Measurements from ENCODE around the gene NRARP.
"Not testable (repeated sequence)": the region's sequence is repeated elsewhere in the genome, so short reads cannot be mapped to it uniquely, and the experiment has no call there.

NRARP gene

DNA sequence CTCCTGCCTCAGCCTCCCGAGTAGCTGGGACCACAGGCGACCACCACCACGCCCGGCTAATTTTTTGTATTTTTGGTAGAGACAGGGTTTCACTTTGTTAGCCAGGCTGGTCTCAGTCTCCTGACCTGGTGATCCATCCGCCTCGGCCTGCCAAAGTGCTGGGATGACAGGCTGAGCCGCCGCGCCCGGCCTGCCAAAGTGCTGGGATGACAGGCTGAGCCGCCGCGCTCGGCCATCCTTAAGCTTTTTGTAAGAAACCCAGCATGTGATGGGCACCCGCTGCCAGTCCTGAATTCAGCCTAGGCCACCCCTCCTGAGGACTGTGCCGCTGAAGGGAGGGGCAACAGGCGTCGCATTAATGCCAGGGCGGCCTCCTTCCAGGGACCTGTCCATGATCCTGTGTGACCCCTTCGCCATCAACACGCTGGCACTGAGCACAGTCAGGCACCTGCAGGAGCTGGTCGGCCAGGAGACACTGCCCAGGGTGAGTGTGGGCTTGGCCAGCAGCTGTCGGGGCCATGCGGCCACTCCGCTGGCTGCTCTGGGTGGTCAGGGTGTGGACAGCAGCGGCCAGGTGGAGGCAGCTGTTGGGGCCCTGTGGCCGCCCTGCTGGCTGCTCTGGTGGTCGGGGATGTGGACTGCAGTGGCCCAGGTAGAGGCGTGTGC is 36.4 kb downstream of the NRARP start:
- no peak for DNase-seq (ENCODE audit: low read depth in 2 of 3, low spot score in 1 of 3)

DNA sequence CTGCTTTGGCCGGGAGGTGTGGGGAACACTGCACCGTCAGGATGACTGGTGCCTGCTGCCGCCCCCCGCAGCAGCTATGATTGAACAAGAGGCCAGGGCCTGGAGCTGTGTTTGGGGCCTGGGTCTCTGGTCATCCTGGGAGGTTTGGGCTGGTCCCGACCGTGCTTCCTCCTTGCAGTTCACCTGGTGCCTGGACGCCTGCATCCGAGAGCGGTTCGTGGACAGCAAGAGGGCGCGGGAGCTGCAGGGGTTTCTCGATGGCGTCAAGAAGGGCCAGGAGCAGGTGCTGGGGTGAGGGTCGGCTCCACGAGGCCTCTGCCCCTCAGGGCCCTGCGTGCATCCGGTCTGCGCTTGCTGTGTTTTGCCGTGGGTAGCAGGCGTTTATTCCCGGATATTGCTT is 38.0 kb downstream of the NRARP start:
- DNase-seq (ENCODE audit: low read depth in 2 of 3, low spot score in 1 of 3), result no peak

DNA sequence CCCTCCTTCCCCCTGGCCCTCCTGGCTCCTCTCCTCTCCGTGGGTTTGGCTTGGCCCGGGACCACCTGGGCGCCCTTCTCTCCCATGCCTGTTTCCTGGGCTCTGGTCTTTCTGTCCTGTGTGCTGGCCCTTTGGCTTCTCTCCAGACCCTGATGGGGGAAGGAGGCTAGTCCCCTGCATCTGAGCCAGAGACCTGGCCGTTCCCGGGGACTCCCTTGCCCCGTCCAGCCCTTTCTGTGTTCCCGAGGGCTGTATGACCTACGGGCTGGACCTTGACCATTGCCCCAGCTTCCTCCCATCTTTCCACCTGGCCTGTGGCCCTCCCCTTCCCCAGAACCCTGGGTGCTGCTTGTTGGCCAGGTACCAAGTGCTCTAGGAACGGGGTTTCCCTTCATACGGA is 38.6 kb downstream of the NRARP start:
- no peak for DNase-seq (ENCODE audit: low read depth in 2 of 3, low spot score in 1 of 3)

DNA sequence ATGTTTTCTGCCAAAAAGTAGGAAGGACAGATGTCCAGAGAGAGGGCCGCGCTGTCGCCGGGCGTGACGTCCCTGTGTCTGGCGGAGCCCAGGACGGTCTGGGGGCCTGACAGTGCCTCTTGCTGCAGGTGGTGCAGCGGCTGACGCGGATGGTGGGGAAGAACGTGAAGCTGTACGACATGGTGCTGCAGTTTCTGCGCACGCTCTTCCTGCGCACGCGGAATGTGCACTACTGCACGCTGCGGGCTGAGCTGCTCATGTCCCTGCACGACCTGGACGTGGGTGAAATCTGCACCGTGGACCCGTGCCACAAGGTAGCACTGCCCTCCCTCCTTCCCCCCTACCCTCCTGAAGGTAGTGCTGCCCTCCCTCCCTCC is 39.2 kb downstream of the NRARP start:
- DNase-seq (ENCODE audit: low read depth in 2 of 3, low spot score in 1 of 3), result no peak

DNA sequence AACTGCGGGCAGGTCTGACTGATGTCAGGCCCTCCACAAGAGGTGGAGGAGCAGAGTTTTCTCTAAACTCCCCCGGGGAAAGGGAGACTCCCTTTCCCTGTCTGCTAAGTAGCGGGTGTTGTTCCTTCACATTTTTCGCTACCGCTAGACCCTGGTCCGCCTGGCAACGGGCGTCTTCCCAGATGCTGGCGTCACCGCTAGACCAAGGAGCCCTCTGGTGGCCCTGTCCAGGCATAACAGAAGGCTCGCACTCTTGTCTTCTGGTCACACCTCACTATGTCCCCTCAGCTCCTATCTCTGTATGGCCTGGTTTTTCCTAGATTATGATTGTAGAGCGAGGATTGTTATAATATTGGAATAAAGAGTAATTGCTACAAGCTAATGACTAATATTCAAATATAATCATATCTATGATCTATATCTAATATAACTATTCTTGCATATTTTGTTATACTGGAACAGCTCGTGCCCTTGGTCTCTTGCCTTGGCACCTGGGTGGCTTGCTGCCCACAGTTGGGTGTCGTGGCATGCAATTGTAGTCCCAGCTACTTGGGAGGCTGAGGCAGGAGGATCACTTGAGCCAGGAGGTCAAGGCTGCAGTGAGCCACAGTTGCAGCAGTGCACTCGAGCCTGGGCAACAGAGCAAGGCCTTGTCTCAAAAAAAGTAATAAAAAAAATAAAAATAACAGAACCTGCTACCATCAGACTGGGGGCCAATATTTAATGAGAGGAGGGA is 39.7 kb downstream of the NRARP start:
- DNase-seq (ENCODE audit: low read depth in 2 of 3, low spot score in 1 of 3), result not testable (repeated sequence)

DNA sequence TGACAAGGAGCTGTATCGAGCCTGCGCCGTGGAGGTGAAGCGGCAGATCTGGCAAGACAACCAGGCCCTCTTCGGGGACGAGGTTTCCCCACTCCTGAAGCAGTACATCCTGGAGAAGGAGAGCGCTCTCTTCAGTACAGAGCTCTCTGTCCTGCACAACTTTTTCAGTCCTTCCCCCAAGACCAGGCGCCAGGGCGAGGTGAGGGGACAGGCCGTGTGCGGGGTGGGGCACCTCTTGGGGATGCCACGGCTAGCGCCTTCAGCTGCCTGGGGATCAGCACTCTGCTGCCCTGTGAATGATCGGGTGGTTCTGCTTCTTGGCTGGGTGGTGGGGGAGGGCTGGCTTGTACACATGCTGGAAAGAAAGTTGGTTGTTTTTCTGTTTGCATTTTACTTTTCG is 45.2 kb downstream of the NRARP start:
- DNase-seq (ENCODE audit: low read depth in 2 of 3, low spot score in 1 of 3), result no peak

DNA sequence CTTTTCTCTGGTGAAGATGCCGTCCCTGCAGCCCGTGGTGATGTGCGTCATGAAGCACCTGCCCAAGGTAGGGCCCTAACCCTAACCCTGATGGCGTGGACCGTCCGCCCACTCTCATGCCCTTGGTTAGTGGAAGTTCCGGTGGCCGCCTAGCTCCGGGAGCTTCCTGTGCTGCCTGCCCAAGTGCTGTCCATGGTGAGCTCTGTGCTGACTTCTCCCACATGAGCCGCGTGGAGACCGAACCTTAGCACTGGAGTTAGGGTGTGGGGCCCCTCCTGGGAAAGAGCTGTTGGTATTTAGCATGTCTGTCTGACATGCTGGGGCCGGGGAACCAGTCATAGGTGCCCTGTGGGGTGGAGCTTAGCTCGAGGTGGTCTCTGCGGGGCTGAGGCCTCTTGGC is 45.7 kb downstream of the NRARP start:
- DNase-seq (ENCODE audit: low read depth in 2 of 3, low spot score in 1 of 3), result no peak

DNA sequence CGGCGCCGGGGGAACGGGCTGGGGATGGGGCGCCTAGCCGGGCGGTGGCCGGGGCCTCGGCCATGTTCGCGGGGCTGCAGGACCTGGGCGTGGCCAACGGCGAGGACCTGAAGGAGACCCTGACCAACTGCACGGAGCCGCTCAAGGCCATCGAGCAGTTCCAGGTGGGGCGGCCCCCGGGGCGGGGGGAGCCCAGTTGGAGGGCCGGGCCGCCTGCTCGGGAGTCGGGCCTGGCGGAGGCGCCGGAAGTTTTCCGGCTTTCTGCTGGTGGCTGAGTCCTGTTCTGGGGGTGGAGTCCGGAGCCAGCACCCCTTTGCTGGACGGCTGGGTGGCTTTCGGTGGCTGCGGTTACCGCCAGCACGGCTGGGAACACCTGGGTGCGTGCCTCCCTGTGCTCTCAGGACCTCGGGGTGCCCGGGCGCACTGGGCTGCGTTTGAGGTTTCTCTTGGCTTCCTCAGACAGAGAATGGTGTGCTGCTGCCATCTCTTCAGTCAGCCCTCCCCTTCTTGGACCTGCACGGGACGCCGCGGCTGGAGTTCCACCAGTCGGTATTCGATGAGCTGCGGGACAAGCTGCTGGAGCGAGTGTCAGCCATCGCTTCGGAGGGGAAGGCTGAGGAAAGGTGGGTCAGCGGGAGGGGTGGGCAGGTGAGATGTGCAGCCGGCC is 46.5 kb downstream of the NRARP start:
- DNase-seq (ENCODE audit: low read depth in 2 of 3, low spot score in 1 of 3), result no peak

DNA sequence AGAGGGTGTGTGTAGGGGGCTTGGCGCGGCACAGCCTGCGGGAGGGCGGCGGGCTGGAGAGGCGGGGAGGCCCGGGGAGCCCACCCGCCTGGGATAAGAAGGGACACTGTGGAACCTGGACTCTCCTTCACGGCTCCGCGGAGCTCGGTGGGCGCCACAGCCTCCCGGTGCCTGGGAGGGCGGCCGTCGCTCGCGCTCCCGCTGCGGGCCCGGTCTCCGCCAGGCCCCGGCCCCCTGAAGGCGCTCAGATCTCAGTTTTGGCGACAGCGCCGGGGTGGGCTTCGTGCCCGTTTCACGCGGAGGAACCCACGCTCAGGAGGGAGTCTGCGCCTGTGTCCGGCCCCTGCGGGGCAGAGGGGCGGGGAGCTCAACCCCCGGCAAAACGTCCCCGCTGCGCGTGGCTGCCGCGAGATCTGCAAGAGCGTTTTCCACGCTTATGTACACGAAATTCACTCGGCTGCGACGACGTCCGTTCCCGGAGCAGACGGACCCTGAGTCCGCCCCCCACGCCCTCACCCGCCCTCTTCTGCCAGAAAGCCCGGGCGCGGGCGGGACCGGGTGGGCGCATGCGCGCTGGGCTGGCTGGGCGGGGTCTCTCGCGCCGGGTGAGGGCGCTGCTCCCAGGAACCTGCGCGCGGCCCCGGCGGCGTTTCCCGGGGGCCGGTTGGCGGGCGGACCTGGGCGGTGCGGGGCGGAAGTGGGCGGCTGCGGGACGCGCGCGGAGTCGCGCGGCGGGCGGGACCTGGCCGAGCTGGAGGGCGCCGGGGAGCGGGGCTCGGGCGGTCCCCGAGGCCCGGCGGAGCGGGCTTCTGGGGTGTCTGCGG is 47.2 kb downstream of the NRARP start, which contains the start of gene NELFB:
Gene NELFB (plus strand): TSS at position 704 of the 824 bp plus-strand sequence.
- DNase-seq (ENCODE audit: low read depth in 2 of 3, low spot score in 1 of 3), result peak; percentile 86 to 96 (median 96)

DNA sequence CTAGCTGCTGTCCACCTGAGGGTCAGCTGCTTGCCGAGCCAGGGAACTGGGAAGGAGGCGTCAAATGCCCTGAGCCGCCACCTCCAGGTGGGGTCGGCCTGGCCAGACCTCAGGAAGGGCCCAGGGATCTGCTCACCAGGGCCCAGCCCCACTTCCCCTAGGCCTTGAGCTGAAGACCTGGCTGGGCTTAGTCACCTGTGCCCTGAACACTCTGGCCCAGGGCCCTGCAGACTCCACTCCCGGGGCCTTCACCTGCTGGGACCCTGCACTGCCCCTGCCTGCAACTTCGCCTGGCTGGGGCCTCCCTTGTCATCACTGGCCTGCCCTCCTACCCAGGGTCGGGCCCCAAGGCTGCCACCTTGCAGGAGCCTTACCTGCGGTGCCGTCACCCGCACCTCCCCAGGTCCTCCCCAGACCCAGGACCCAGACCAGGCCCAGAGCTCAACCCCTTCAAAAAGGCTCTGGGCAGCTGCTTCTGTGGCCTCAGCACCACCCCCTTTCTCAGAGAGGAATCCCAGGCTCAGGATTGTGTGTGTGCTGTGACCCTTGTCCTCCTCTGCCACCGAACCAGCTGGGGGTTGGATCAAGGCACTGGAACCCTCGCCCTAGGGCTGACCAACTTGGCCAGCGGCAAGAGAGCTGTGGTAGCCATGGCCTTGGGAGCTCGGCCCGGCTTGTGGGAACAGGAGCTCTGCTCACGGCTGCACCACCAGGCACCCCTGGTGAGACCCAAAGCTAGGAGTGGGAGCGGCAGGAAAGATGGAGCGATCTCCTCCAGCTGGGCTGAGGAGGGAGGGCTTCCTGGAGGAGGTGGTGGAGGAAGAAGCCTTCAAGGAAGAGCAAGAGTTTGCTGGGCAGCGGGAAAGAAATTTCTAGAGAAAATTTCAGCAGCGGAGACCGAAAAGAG is 48.1 kb downstream of the NRARP start:
- no peak for DNase-seq (ENCODE audit: low read depth in 2 of 3, low spot score in 1 of 3)

DNA sequence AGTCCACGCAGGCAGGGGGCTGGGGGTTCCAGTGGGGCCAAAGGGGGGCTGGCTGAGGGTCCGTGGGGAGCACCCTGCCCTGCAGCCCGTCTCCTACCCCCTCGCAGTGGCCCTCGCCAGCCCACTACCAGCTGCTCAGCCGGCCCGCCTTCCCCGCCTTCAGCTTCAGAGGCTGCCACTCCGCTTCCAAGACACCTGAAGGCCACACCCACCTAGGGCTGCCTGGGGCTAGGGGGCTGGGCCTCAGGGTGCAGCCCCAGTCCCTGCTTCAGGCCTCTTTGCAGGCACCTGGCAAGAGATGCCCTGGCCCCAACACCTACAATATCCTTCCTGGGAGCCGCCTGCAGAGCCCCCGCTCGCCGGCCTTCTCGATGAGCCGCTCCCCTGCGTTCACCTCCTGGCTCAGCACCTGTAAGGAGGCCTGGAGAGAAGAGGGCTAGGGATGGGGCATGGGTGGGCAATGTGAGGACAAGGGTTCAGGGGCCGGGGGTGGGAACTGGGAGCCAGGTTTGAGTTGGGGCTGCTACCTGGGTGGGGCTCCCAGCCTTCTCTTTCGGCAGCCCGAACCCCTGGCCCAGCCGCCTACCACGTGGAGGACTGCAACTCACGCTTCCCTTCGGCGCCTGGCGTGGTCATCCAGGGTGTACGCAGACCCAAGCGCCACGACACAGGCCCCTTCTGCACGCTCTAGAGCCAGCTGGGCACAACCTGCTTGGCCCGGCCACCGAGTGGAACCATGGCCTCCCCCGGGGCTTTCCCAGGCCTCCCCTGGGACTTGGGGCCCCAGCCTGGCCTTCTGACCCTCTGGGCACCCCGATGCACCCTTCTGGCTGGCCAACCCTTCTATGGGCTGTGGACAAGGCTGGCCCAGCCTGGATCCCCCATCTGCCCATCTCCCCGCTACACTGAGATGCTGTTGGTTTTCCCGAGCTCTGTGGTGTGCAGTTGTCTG is 49.2 kb downstream of the NRARP start:
- no peak for DNase-seq (ENCODE audit: low read depth in 2 of 3, low spot score in 1 of 3)

DNA sequence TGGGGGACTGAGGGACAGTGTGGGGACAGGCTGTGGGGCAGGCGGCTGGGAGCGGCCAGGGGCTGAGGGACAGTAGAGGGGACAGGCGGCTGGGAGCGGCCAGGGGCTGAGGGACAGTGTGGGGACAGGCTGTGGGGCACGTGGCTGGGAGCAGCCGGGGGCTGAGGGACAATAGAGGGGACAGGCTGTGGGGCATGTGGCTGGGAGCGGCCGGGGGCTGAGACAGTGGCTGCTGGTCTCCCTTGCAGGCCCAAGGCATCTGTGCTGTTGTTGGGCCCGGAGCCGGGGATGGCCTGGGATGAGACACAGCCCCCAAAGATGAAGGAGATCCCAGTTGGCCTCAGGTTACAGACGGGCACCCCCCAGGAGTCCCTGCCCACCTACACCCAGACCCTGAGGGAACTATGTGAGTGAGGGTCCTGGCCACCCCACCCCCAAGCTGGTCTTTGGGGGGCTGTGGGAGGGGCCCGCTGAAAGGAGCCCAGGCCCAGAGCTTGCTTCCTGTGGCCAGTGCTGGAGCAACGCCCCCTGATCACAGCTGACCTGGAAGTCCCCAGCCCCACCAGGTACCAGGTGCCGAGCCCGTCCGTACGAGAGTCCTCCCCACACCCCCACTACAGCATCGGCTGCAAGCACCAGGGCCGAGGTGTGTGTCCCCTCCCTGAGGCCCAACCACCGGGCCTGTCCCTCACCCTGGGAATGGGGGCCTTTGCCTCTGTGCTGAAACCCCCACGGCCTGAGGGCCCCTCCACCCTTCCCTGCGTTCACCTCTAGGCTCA is 50.4 kb downstream of the NRARP start:
- no peak for DNase-seq (ENCODE audit: low read depth in 2 of 3, low spot score in 1 of 3)

DNA sequence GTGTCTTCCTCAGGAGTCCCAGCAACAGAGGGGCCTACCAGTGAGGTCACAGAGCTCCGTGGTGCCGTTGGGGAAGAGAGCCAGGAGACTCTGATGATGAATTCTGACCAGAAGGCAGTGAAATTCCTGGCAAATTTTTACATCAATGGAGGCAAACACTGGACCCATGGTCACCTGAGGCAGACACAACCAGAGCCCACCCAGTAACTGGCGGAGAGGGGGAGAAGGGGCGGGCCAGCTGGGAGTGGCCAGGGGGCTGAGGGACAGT is 50.9 kb downstream of the NRARP start, which contains the start of gene STPG3:
Gene STPG3 (plus strand): TSS at position 93 of the 268 bp plus-strand sequence. CDS start 1 bp downstream, at position 94.
- no peak for DNase-seq (ENCODE audit: low read depth in 2 of 3, low spot score in 1 of 3)

DNA sequence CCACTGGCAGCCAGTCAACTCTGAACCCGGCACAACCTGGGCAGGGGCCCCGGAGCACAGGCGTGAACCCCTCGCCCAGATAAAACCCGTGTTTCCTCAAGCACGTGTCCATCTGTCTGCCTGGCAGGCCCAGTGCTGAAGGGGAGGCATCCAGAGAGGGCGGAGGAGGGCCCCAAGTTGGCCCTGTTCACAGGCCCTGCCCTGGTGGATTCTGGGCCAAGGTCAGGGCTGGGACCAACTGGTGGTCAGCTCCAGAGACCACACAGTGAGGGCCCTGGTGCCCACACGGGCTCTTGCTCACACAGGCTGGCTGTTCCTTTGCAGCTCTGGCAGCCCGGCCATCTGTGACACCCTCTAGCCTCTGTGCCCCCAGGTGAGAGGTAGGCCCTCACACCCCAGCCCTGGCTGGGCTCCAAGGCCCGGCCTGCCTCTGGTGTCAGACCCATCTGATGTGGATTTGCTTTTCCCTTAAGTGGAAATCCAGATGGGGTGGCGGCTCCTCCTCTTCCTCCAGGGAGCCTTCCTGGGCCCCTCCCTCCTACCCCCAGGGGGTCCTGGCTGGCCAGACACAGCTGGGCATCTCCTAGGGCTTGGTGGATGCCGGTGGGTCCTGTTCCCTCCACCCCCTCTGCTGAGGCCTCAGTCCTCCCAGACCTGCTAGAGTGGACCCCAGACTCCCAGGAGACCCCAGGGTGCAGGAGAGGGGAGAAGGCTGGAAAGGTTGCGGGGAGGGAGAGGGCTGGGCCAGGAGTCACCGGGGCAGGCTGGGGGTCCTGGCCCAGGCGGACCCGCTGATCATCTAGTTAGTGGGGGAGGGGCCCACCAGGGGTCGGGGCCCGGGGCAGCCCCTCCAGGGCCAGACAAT is 51.5 kb downstream of the NRARP start:
- DNase-seq (ENCODE audit: low read depth in 2 of 3, low spot score in 1 of 3), result no peak

Data from stimulated activated CD4-positive, alpha-beta T cell treated with anti-CD3 and anti-CD28 coated beads, Interleukin-12 subunit alpha, Interleukin-12 subunit beta, amount 100 ng/mL, for 48 hours (primary cell).